OCI-LY1 (cell line): ENCODE results near the gene ACTA1.

Experiments
- H2AFZ ChIP-seq: fragments of 200-600 bp; sonication (generic), shearing (Covaris generic); 2 replicates; pipeline ENCODE4 v1.6.0; 2014; ENCODE audit warnings: antibody characterized with exemption, mild to moderate bottlenecking, low read length
- H3F3A ChIP-seq: fragments of 200-600 bp; sonication (generic), shearing (Covaris generic); 2 replicates; pipeline ENCODE4 v1.6.0; 2014; ENCODE audit warnings: mild to moderate bottlenecking, antibody characterized with exemption, low read length, moderate library complexity; ENCODE audit not compliant: insufficient read depth
- H3K27ac ChIP-seq: fragments of 200-600 bp; sonication (generic); 2 replicates; pipeline ENCODE4 v1.5.1; 2014; ENCODE audit warnings: low read length, mixed run types, mild to moderate bottlenecking, low read depth; ENCODE audit not compliant: poor library complexity, severe bottlenecking
- H3K27me3 ChIP-seq: fragments of 200-600 bp; sonication (generic); 2 replicates; pipeline ENCODE4 v1.6.0; 2014; ENCODE audit warnings: antibody characterized with exemption, mild to moderate bottlenecking, low read length, moderate library complexity; ENCODE audit not compliant: insufficient read depth
- H3K36me3 ChIP-seq: fragments of 200-600 bp; sonication (generic); 2 replicates; pipeline ENCODE4 v1.6.1; 2014; ENCODE audit warnings: mild to moderate bottlenecking, antibody characterized with exemption, low read length, moderate library complexity, mixed read lengths; ENCODE audit not compliant: insufficient read depth
- H3K4me1 ChIP-seq: fragments of 200-600 bp; sonication (generic); 2 replicates; pipeline ENCODE4 v1.5.1; 2014; ENCODE audit warnings: mild to moderate bottlenecking, low read length, moderate library complexity; ENCODE audit not compliant: insufficient read depth, severe bottlenecking
- H3K4me2 ChIP-seq: fragments of 200-600 bp; sonication (generic), shearing (Covaris generic); 2 replicates; pipeline ENCODE4 v1.6.1; 2014; ENCODE audit warnings: low read length
- H3K4me3 ChIP-seq: fragments of 200-600 bp; sonication (generic); 2 replicates; pipeline ENCODE4 v1.5.1; 2014; ENCODE audit warnings: low read length, low read depth, mild to moderate bottlenecking, mixed read lengths; ENCODE audit not compliant: poor library complexity, severe bottlenecking
- H3K79me2 ChIP-seq: fragments of 200-600 bp; shearing (Covaris generic); 2 replicates; pipeline ENCODE4 v1.6.1; 2016; ENCODE audit warnings: mixed run types, low read length, mixed read lengths; ENCODE audit not compliant: insufficient read depth
- H3K9ac ChIP-seq: fragments of 200-600 bp; sonication (generic), shearing (Covaris generic); 2 replicates; pipeline ENCODE4 v1.6.1; 2014; ENCODE audit warnings: mild to moderate bottlenecking, low read length, mixed read lengths
- H3K9me2 ChIP-seq: fragments of 200-600 bp; sonication (generic), shearing (Covaris generic); 2 replicates; pipeline ENCODE4 v1.6.1; 2014; ENCODE audit warnings: low read depth, mild to moderate bottlenecking, low read length, mixed read lengths
- H3K9me3 ChIP-seq: fragments of 200-600 bp; shearing (Covaris generic); 2 replicates; pipeline ENCODE4 v1.6.1; 2014; ENCODE audit warnings: low read length, mixed read lengths
- H4K20me1 ChIP-seq: fragments of 200-600 bp; sonication (generic), shearing (Covaris generic); 2 replicates; pipeline ENCODE4 v1.6.0; 2016; ENCODE audit warnings: mild to moderate bottlenecking, low read length; ENCODE audit not compliant: insufficient read depth
- EZH2 ChIP-seq: fragments of 200-600 bp; sonication (generic), shearing (Covaris generic); IDR thresholded peaks from 2 replicates; pipeline ENCODE4 v1.8.0; 2017; ENCODE audit warnings: borderline replicate concordance, mixed run types, mild to moderate bottlenecking, antibody characterized with exemption, low read length, moderate library complexity, mixed read lengths
- TF ChIP-seq, protein P1 (sequence below): fragments of 200-600 bp; sonication (generic), shearing (Covaris generic); IDR thresholded peaks from 2 replicates; pipeline ENCODE4 v1.5.1; 2017; ENCODE audit warnings: mild to moderate bottlenecking, antibody characterized with exemption, low read length, moderate library complexity, mixed read lengths

ACTA1 gene

DNA sequence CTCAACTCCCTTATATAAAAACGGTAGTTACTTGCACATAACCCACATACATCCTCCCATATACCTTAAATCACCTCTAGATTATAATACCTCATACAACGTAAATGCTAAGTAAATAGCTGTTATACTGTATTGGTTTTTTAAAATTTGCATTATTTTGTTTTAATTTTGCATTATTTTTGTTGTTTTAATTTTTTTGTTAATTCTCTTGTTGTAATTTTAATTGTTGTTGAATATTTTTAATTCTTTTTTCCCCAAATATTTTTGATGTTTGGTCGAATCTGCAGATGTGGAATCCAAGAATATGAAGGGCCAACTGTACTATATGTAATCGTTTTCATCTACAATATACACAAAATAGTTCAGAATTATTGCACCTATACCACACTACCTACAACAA is 23.5 kb upstream of the ACTA1 start:
- Histone ChIP-seq H3K9me3 (no peaks in the 10 kb centered on the region), H3K27me3 (no peaks in the 10 kb centered on the region), H3K4me3 (no peak overlapping the region), H3K4me1 (no peaks in the 10 kb centered on the region), H3K4me2 (no peak overlapping the region), H3K9ac (no peak overlapping the region), H3K27ac (no peak overlapping the region), H3K36me3 (peaks cover 75% of the 10 kb centered on the region), H4K20me1 (no peaks in the 10 kb centered on the region), H3K79me2 (no peaks in the 10 kb centered on the region), H2AFZ (no peak overlapping the region), H3K9me2 (no peaks in the 10 kb centered on the region; the same call in 1 of the 2 replicates), H3F3A (no peaks in the 10 kb centered on the region)
- TF ChIP-seq, protein P1, sequence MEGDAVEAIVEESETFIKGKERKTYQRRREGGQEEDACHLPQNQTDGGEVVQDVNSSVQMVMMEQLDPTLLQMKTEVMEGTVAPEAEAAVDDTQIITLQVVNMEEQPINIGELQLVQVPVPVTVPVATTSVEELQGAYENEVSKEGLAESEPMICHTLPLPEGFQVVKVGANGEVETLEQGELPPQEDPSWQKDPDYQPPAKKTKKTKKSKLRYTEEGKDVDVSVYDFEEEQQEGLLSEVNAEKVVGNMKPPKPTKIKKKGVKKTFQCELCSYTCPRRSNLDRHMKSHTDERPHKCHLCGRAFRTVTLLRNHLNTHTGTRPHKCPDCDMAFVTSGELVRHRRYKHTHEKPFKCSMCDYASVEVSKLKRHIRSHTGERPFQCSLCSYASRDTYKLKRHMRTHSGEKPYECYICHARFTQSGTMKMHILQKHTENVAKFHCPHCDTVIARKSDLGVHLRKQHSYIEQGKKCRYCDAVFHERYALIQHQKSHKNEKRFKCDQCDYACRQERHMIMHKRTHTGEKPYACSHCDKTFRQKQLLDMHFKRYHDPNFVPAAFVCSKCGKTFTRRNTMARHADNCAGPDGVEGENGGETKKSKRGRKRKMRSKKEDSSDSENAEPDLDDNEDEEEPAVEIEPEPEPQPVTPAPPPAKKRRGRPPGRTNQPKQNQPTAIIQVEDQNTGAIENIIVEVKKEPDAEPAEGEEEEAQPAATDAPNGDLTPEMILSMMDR = no peak
- no peak for TF ChIP-seq EZH2

DNA sequence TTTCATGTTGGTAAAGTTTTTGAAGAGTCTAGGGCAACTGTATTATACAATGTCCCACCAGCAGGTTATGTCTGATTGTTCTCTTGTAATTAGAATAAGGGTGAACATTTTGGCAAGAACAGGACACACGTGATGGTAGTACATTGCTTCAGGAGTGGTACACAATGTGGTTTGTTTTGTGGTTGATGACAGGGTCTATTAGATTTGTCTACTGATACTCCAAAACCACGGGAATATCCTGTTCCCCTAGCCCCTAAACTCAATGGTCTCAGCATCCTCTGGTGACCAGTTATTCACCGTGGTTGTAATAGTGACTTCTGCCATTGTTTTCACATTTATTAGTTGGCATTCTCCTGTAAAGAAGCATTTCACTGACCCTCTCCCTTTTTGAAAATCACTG is 22.1 kb upstream of the ACTA1 start:
- H3K9me3 ChIP-seq = no peaks in the 10 kb centered on the region
- H3K27me3 ChIP-seq = no peaks in the 10 kb centered on the region
- H3K4me3 ChIP-seq = no peak overlapping the region
- no peaks in the 10 kb centered on the region for H3F3A ChIP-seq
- H2AFZ ChIP-seq = no peak overlapping the region
- no peaks in the 10 kb centered on the region for H3K4me1 ChIP-seq
- H4K20me1 ChIP-seq = no peaks in the 10 kb centered on the region
- H3K79me2 ChIP-seq = no peaks in the 10 kb centered on the region
- TF ChIP-seq, protein P1 = no peak
- TF ChIP-seq EZH2 = no peak
- H3K36me3 ChIP-seq = peaks cover 75% of the 10 kb centered on the region
- no peaks in the 10 kb centered on the region; the same call in 1 of the 2 replicates for H3K9me2 ChIP-seq
- H3K4me2 ChIP-seq = no peak overlapping the region
- H3K27ac ChIP-seq = no peak overlapping the region
- H3K9ac ChIP-seq = no peak overlapping the region

DNA sequence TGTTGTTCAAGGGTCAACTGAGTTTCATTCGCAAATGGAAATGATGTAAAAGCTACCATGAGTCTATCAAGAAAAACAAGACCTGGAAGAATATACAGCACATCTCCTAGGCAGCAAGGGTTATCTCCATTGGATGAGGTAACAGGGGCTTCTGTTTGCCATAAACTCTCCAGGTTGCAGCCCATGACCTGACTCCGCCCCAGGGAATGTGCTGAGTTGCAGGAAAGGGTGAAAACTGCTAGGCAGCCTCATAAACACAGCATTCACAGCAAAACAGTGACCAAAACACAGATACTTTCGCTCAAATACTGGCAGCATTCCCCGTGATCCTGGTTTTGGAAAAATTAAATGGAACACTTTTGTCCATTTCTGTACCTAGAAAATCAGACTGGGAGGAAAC is 20.2 kb upstream of the ACTA1 start:
- Histone ChIP-seq H3K27me3 (no peaks in the 10 kb centered on the region), H3K9me3 (no peaks in the 10 kb centered on the region), H3K9ac (no peak overlapping the region), H3K4me3 (no peak overlapping the region), H3K79me2 (no peaks in the 10 kb centered on the region), H3K4me1 (no peaks in the 10 kb centered on the region), H3K4me2 (no peak overlapping the region), H3K36me3 (peaks cover 67% of the 10 kb centered on the region), H4K20me1 (no peaks in the 10 kb centered on the region), H3F3A (no peaks in the 10 kb centered on the region), H3K9me2 (no peaks in the 10 kb centered on the region; the same call in 1 of the 2 replicates), H2AFZ (no peak overlapping the region), H3K27ac (no peak overlapping the region)
- TF ChIP-seq, protein P1 = no peak
- TF ChIP-seq EZH2 = no peak
